ENCODE measurements around the gene TVP23C. TPM values are rescaled to one million over a fixed set of nuclear protein-coding genes. Genes with fewer than 3 reads are reported as not detected.

TVP23C gene
- total and polyA plus RNA-seq, 2 donors = 2.7 to 70.6 TPM

DNA sequence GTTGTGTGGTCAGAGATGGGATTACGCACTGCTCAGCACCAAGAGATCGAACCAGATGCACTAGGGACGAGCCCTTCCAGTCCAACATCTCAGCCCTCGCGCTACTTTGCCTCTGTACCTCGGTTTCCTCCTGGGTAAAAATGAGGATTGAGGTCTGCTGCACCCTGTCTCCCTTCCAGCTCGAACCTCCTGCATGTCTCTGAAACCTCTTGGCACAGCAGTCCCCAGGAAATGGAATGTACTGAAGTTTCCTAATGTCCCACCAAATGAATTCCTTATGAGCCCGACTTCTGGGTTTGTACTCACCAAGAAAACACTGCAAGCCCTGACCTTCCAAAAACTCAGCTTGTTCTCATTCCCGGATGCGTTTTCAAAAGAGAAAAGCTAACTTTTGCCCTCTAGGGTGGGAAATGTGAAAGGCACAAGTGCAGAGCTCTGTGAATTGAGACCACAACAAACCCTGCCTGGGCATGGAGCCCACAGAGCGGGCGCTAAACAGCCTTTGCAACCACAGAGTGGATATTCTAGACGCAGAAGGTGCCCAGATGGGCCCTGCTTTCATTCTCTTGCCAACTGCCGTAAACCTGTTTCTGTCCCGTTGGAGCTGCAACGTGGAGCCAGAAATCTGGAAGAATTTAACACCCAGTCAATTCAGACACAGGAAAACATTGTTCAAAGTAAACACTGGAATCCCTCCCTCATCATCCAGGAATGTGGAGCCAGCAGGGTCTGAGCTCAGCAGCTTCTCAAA is 106.1 kb downstream of the TVP23C start:
- no peaks in the 10 kb centered on the region for H3K4me1 ChIP-seq (ENCODE audit: insufficient read depth)
- no peak overlapping the region for H3K4me3 ChIP-seq (ENCODE audit: low read depth, low read length)
- WGBS = 33% methylated on average over 16 of the region's 16 CpGs
- H3K36me3 ChIP-seq (ENCODE audit: insufficient read depth) = no peaks in the 10 kb centered on the region
- DNase-seq (ENCODE audit: extremely low spot score) = peak; percentile 70
- peak overlapping the region; percentile 54 for H3K27ac ChIP-seq (ENCODE audit: low read depth)

- DNase-seq (ENCODE audit: extremely low spot score) = no peak
Measured at GRCh38 chr17:15456496-15456895, 106.8 kb downstream of the TVP23C start.

DNA sequence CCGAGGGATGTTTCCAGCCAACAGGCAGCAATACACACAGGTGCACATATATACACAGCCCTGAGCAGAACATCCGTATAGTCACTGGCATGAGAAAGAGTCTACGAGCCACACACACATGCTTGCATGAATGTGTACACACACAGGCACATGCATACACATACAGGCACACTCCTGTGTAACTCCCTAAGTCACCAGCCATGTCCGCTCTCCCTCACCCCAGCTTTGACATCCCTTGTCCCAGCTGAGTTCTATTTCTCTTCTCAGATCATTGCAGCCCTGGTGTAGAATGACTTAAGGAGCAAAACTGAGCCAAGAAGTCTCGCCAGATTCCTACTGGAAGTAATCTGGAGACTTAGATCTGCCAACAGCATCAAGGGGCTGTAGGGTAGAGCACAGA is 108.9 kb downstream of the TVP23C start:
- H3K27ac ChIP-seq (ENCODE audit: low read depth) = no peak overlapping the region
- 94% methylated on average over 5 of the region's 5 CpGs for WGBS
- no peaks in the 10 kb centered on the region for H3K4me1 ChIP-seq (ENCODE audit: insufficient read depth)

More at GRCh38 chr17:15456496-15456895, 106.8 kb downstream of the TVP23C start:
- 79% methylated on average over 6 of the region's 6 CpGs for WGBS
- Histone ChIP-seq H3K4me3 (ENCODE audit: low read depth, low read length) (no peak overlapping the region), H3K27ac (ENCODE audit: low read depth) (no peak overlapping the region), H3K36me3 (ENCODE audit: insufficient read depth) (no peaks in the 10 kb centered on the region), H3K4me1 (ENCODE audit: insufficient read depth) (no peaks in the 10 kb centered on the region)

DNA sequence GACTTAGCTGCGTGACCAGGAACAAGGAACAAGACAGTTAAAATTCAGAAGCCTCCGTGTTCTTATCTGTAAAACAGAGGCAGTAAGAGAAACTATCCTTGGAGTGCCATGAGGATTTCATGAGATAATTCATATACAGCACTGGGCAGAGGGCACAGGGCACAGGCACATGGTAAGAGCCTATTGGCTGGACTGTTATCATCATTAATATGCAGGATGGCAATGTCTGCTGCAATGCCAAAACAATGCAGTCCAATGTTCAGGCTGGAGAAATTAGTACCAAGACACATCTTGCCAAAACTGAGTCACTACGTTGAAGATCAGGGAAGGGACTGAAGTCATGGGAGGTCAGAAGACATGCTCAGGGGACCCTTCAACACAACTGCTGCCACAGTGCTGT is 109.5 kb downstream of the TVP23C start:
- WGBS = 80% methylated on average over 3 of the region's 3 CpGs
- DNase-seq (ENCODE audit: extremely low spot score) = no peak
- Histone ChIP-seq H3K36me3 (ENCODE audit: insufficient read depth) (no peaks in the 10 kb centered on the region), H3K27ac (ENCODE audit: low read depth) (no peak overlapping the region), H3K4me1 (ENCODE audit: insufficient read depth) (no peaks in the 10 kb centered on the region), H3K4me3 (ENCODE audit: low read depth, low read length) (no peak overlapping the region)

More for the DNA sequence above, 108.9 kb downstream of the TVP23C start:
- Histone ChIP-seq H3K4me3 (ENCODE audit: low read depth, low read length) (no peak overlapping the region), H3K36me3 (ENCODE audit: insufficient read depth) (no peaks in the 10 kb centered on the region)
- no peak for DNase-seq (ENCODE audit: extremely low spot score)

DNA sequence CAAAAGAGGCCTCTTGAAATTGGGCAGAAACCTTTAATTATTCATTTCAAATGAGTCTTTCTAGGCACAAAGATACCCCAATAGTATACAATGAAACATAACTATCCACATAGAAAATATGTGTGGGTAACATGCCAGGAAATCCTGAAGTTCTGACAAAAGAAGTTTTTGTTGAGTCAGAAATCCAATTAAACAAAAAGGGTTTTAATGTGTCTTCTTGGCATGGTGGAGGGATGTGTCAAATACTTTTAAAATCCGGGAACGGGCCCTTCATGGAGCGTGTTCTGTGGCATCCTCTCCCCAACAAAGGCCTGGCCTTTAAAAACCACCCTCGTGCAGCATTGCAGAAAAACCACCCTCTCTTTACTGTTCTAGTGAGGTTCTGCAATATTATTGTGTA is 110.0 kb downstream of the TVP23C start:
- no peak for DNase-seq (ENCODE audit: extremely low spot score)
- Histone ChIP-seq H3K4me1 (ENCODE audit: insufficient read depth) (no peaks in the 10 kb centered on the region), H3K27ac (ENCODE audit: low read depth) (no peak overlapping the region), H3K36me3 (ENCODE audit: insufficient read depth) (no peaks in the 10 kb centered on the region), H3K4me3 (ENCODE audit: low read depth, low read length) (no peak overlapping the region)
- WGBS = 53% methylated on average over 4 of the region's 4 CpGs

GRCh38 chr17:15452746-15453145 is 110.5 kb downstream of the TVP23C start:
- no peak overlapping the region for H3K4me3 ChIP-seq (ENCODE audit: low read depth, low read length)
- no peak overlapping the region for H3K27ac ChIP-seq (ENCODE audit: low read depth)
- H3K36me3 ChIP-seq (ENCODE audit: insufficient read depth) = no peaks in the 10 kb centered on the region
- H3K4me1 ChIP-seq (ENCODE audit: insufficient read depth) = no peaks in the 10 kb centered on the region
- 67% methylated on average over 1 of the region's 1 CpG for WGBS
- no peak for DNase-seq (ENCODE audit: extremely low spot score)

Small RNA genes within 50 kb of the gene (small RNA-seq; reads per million reads assigned to genes)
- gene AC005838.1 = not detected
- not detected for gene RF00090

Other genes starting within 250 kb of the TVP23C start
- gene TEKT3, start 221.9 kb downstream of the TVP23C start, total RNA-seq = 1.1 TPM
- 1.0 TPM for gene TEKT3, start 221.9 kb downstream of the TVP23C start, polyA plus RNA-seq
- gene CDRT4, start 95.9 kb downstream of the TVP23C start, total RNA-seq = 14.4 TPM
- gene CDRT4, start 95.9 kb downstream of the TVP23C start, polyA plus RNA-seq = 1.9 TPM
- 1.7 TPM for gene FBXW10B, start 56.2 kb upstream of the TVP23C start, total RNA-seq
- gene FBXW10B, start 56.2 kb upstream of the TVP23C start, polyA plus RNA-seq = 0.52 TPM
- 37.4 TPM for gene TRIM16, start 120.8 kb upstream of the TVP23C start, total RNA-seq
- gene TRIM16, start 120.8 kb upstream of the TVP23C start, polyA plus RNA-seq = 30.5 TPM
- gene ZNF286A, start 136.3 kb upstream of the TVP23C start, total RNA-seq = 50.4 TPM
- gene ZNF286A, start 136.3 kb upstream of the TVP23C start, polyA plus RNA-seq = 9.4 TPM
- gene TBC1D26, start 168.8 kb upstream of the TVP23C start, total RNA-seq = 1.3 TPM
- gene TBC1D26, start 168.8 kb upstream of the TVP23C start, polyA plus RNA-seq = not detected

All from urinary bladder (tissue), 4 donors.